GM12865 (cell line): ENCODE data around the gene BSN.

Source experiments
- DNase-seq: peaks from one replicate; pipeline ENCODE4 v3.0.0; 2010; ENCODE audit warnings: low read depth
- H3K4me3 ChIP-seq: 2 replicates; pipeline ENCODE4 v1.5.1; 2011; ENCODE audit warnings: mild to moderate bottlenecking, low read depth, low read length, control low read depth
- TF ChIP-seq, protein P1 (sequence below): IDR thresholded peaks from 2 replicates; pipeline ENCODE4 v1.5.1; 2011; ENCODE audit warnings: low read length, control low read depth, low read depth, inconsistent platforms; ENCODE audit not compliant: insufficient read depth; ENCODE audit errors: missing control alignments

Gene BSN

GRCh38 chr3:49626101-49626581, 71.9 kb downstream of the BSN start:
- H3K4me3 ChIP-seq = no peak overlapping the region
- no peak for DNase-seq
- TF ChIP-seq, protein P1, sequence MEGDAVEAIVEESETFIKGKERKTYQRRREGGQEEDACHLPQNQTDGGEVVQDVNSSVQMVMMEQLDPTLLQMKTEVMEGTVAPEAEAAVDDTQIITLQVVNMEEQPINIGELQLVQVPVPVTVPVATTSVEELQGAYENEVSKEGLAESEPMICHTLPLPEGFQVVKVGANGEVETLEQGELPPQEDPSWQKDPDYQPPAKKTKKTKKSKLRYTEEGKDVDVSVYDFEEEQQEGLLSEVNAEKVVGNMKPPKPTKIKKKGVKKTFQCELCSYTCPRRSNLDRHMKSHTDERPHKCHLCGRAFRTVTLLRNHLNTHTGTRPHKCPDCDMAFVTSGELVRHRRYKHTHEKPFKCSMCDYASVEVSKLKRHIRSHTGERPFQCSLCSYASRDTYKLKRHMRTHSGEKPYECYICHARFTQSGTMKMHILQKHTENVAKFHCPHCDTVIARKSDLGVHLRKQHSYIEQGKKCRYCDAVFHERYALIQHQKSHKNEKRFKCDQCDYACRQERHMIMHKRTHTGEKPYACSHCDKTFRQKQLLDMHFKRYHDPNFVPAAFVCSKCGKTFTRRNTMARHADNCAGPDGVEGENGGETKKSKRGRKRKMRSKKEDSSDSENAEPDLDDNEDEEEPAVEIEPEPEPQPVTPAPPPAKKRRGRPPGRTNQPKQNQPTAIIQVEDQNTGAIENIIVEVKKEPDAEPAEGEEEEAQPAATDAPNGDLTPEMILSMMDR = no peak

DNA sequence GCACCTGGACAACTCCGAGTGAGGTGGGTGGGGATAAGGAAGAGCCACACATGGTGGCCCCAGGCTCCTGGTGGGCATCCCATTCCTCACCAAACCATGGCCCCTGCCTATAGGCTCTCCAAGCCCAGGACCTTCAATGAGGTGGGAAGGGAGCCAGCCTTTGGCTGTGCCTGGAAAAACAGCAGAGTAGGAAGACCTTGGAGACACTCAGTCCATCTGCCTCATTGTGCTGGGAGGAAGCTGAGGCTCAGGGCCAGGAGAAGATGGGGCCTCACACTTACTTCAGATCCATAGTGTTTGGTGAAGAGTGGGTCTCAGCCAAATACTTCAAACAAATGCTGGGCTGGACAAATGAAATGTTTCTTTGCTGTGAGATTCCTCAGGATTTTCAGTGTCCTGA, 72.5 kb downstream of the BSN start:
- DNase-seq = no peak
- TF ChIP-seq, protein P1 = no peak
- H3K4me3 ChIP-seq = no peak overlapping the region

- no peak overlapping the region for H3K4me3 ChIP-seq
Observed at GRCh38 chr3:49627634-49628033, 73.4 kb downstream of the BSN start.

DNA sequence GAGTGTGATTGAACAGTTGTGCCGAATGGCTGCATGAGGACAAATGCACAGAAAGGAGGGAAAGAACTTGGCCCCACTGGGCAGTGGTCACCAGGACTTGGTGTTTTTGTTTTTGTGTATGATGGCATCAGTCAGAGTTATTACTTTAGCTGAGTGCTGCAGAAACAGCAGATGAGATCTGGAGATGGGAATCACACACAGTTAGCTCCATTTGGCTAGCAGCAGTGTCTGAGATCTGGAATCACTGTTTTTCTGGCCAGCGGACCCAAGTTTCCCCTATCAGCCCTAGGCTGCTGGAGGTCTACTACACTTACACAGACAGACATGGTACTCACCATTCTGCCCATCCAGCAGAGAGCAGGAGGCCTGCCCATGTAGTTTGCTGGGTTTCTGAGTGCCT, 74.0 kb downstream of the BSN start:
- no peak overlapping the region for H3K4me3 ChIP-seq
- TF ChIP-seq, protein P1 = no peak
- DNase-seq = no peak

More at GRCh38 chr3:49627634-49628033, 73.4 kb downstream of the BSN start:
- DNase-seq = no peak
- TF ChIP-seq, protein P1 = no peak

GRCh38 chr3:49629451-49629850, 75.2 kb downstream of the BSN start:
- DNase-seq = no peak
- TF ChIP-seq, protein P1 = no peak

DNA sequence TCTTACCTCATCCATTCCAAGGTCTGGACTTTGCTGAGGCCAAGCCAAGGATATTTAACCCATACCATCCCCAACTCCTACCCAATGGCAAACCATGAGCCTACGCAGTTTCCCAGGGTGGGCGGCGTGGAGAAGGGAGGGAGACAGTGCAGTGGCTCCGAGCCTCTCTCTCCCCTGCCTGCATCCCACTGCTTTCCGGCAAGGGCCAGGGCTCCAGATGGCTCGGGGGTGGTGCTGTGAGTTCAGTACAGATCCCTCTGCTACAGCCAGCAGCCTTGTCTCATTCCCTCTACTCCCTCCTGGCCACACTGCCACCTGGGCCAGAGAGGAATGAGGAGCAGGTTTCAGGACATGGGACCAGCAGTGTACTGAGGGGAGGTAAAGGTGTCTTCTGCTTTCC, 75.6 kb downstream of the BSN start:
- no peak for DNase-seq
- H3K4me3 ChIP-seq = no peak overlapping the region
- TF ChIP-seq, protein P1 = no peak

More at GRCh38 chr3:49629451-49629850, 75.2 kb downstream of the BSN start:
- no peak overlapping the region for H3K4me3 ChIP-seq

DNA sequence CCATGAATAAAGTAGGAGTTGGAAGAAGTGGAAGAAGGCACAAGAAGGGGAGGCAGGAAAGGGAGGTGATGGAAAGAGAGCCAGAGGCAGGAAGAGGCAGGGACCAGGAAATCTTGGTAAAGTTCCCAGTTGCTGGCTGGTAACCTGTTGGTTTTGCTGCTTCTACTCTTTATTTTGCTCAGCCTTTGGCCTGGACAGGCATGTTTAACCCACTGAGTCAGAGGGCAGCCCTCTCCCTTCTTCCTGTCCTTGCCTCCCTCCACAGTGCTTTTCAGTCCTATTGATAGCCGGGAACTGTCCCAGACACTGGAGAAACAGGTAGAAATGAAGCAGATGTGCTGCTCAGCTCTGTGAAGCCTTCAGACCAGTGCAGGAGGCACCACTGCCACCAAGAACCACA, 76.5 kb downstream of the BSN start:
- no peak for DNase-seq
- TF ChIP-seq, protein P1 = no peak
- H3K4me3 ChIP-seq = no peak overlapping the region
